Right atrium auricular region (tissue), 2 donors: ENCODE data around the gene CLEC6A. TPM values are rescaled to one million over a fixed set of nuclear protein-coding genes. Genes with fewer than 3 reads are reported as not detected.

ENCODE experiments used
- DNase-seq: peaks from one replicate; pipeline ENCODE4 v3.0.0-alpha.2; 2019; ENCODE audit warnings: low spot score
- H3K27ac ChIP-seq, 2 donors: fragments of 200-600 bp; sonication (generic); 1 replicate in 1 of 2; 2 replicates in 1 of 2; pipeline ENCODE4 v1.5.1; 2016 to 2019
- H3K27me3 ChIP-seq, 2 donors: fragments of 200-600 bp; sonication (generic); one replicate each; pipeline versions ENCODE4 v1.5.1 to v1.6.0; 2017 to 2019
- H3K36me3 ChIP-seq: fragments of 200-600 bp; sonication (generic); one replicate; pipeline ENCODE4 v1.5.1; 2016
- H3K4me1 ChIP-seq, 2 donors: fragments of 200-600 bp; sonication (generic); one replicate each; pipeline versions ENCODE4 v1.5.1 to v1.6.0; 2017 to 2019
- H3K4me3 ChIP-seq, 2 donors: fragments of 200-600 bp; sonication (generic); 1 replicate in 1 of 2; 2 replicates in 1 of 2; pipeline ENCODE4 v1.5.1; 2017 to 2019; ENCODE audit warnings: mild to moderate bottlenecking in 1 of 2, moderate library complexity in 1 of 2
- H3K9me3 ChIP-seq, 2 donors: fragments of 200-600 bp; sonication (generic); one replicate each; pipeline ENCODE4 v1.5.1; 2019
- total RNA-seq, 2 donors: library from RNA; depleted of rRNA; stranded (reverse); fragments of >200 nt; gene quantifications; one replicate each; pipeline ENCODE4 v1.1.0, GENCODE V29; 2016
- TF ChIP-seq, protein P1 (sequence below), 2 donors: fragments of 200-600 bp; sonication (generic); IDR thresholded peaks; one replicate each; pipeline ENCODE4 v1.5.1; 2019; ENCODE audit warnings: antibody characterized with exemption in 2 of 2

Gene CLEC6A
- total RNA-seq, 2 donors from 2014 or later = not detected

DNA sequence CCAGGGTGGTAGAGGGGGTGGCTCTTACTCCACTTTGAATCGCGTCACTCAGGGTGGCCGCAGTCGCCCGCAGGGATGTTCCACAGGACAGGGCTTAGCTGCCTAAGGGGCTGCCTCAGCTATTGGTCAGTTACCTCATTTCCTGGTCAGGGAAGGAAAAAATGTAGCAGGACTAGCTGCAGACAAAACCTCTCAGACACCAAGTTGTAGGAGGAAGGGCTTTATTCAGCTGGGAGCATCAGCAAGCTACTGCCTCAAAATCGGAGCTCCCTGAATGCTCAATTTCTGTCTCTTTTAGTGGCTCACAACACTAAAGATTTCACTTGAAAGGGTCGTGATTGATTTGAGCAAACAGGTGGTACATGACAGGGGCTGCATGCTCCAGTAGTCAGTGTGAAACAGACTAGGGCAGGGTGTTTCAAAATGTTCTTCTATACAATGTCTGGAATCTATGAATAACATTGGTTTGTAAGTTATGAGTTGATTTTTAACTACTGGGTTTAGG is 6.4 kb upstream of the CLEC6A start:
- no peaks in the 10 kb centered on the region for H3K9me3 ChIP-seq
- no peak overlapping the region for H3K27ac ChIP-seq
- H3K36me3 ChIP-seq = no peaks in the 10 kb centered on the region
- H3K27me3 ChIP-seq = no peaks in the 10 kb centered on the region
- no peaks in the 10 kb centered on the region for H3K4me1 ChIP-seq
- TF ChIP-seq, protein P1, sequence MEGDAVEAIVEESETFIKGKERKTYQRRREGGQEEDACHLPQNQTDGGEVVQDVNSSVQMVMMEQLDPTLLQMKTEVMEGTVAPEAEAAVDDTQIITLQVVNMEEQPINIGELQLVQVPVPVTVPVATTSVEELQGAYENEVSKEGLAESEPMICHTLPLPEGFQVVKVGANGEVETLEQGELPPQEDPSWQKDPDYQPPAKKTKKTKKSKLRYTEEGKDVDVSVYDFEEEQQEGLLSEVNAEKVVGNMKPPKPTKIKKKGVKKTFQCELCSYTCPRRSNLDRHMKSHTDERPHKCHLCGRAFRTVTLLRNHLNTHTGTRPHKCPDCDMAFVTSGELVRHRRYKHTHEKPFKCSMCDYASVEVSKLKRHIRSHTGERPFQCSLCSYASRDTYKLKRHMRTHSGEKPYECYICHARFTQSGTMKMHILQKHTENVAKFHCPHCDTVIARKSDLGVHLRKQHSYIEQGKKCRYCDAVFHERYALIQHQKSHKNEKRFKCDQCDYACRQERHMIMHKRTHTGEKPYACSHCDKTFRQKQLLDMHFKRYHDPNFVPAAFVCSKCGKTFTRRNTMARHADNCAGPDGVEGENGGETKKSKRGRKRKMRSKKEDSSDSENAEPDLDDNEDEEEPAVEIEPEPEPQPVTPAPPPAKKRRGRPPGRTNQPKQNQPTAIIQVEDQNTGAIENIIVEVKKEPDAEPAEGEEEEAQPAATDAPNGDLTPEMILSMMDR (IDR thresholded peaks at IDR 0.05) = no peak
- H3K4me3 ChIP-seq = no peak overlapping the region
- no peak for DNase-seq

DNA sequence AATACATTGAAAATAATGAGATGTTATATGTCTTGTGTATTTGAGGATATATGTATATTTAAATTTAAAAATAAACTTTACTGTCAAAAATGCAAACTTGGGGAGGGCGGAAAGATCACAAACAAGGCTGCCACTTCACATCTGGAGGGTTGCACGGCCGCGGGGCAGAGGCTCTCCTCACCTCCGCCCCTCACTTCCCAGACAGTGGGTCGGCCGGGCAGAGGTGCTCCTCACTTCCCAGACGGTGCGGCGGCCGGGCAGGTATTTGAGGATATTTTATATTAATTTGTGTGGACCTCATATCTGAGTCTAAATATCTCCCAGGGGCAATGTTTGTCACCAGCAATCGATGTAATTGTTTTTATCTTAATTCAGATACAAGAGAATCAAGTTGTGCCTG is 3.7 kb upstream of the CLEC6A start:
- H3K27me3 ChIP-seq = no peaks in the 10 kb centered on the region
- H3K9me3 ChIP-seq = no peaks in the 10 kb centered on the region
- no peaks in the 10 kb centered on the region for H3K4me1 ChIP-seq
- no peaks in the 10 kb centered on the region for H3K36me3 ChIP-seq
- H3K4me3 ChIP-seq = no peak overlapping the region
- DNase-seq = no peak
- TF ChIP-seq, protein P1 (IDR thresholded peaks at IDR 0.05) = no peak
- H3K27ac ChIP-seq = no peak overlapping the region

- TF ChIP-seq, protein P1 (IDR thresholded peaks at IDR 0.05) = no peak
- H3K27ac ChIP-seq = no peak overlapping the region
- H3K9me3 ChIP-seq = no peaks in the 10 kb centered on the region
- H3K4me1 ChIP-seq = no peaks in the 10 kb centered on the region
- H3K36me3 ChIP-seq = no peaks in the 10 kb centered on the region
- no peaks in the 10 kb centered on the region for H3K27me3 ChIP-seq
- no peak overlapping the region for H3K4me3 ChIP-seq
- no peak for DNase-seq
These were observed 2.7 kb upstream of the CLEC6A start for GRCh38 chr12:8453021-8453513.

- Histone ChIP-seq H3K4me1 (no peaks in the 10 kb centered on the region), H3K36me3 (no peaks in the 10 kb centered on the region), H3K27me3 (no peaks in the 10 kb centered on the region), H3K9me3 (no peaks in the 10 kb centered on the region), H3K27ac (no peak overlapping the region), H3K4me3 (no peak overlapping the region)
- TF ChIP-seq, protein P1 (IDR thresholded peaks at IDR 0.05) = no peak
- DNase-seq = no peak
These were observed 2.0 kb upstream of the CLEC6A start for GRCh38 chr12:8453796-8454195.

DNA sequence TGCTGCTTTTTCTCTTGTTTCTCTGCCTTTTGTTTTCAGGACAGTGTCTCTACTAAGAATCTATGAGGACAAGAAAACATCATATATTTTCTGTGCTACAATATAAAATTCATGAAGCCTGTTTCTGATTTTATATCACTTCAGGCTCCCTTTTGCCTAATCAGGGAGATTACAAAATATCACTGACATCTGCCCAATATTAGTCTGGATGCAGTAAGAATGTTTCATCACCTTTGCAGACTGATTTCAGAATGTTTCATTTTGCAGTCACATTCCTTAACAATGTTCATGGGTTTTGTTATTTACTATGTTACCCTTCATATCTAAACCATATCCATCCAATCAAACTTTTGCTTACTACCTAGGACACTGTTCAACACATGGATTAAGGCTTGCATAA is 491 bp upstream of the CLEC6A start:
- Histone ChIP-seq H3K4me1 (no peaks in the 10 kb centered on the region), H3K4me3 (no peak overlapping the region), H3K9me3 (no peaks in the 10 kb centered on the region), H3K27me3 (no peaks in the 10 kb centered on the region), H3K27ac (no peak overlapping the region), H3K36me3 (no peaks in the 10 kb centered on the region)
- no peak for DNase-seq
- TF ChIP-seq, protein P1 (IDR thresholded peaks at IDR 0.05) = no peak

DNA sequence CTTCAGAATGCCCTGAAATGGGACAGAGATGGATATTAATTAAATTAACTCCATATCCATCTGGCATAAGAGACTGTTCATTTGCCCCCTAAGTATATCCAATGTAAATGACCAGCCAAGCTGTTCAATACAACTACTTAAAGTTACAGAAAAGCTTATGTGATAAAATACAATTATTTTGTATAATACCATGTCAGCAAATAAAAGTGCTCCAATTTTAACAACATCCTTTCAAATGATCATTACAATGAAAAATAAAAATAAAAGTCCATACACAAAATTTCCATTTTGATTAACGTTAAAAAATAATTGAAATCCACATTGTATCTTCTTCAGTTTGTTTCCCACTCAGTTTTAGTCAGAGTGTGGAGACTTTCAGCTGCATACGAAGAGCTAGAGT is 5.7 kb downstream of the CLEC6A start:
- Histone ChIP-seq H3K9me3 (no peaks in the 10 kb centered on the region), H3K4me1 (no peaks in the 10 kb centered on the region), H3K27me3 (no peaks in the 10 kb centered on the region), H3K4me3 (no peak overlapping the region), H3K36me3 (no peaks in the 10 kb centered on the region), H3K27ac (no peak overlapping the region)
- TF ChIP-seq, protein P1 (IDR thresholded peaks at IDR 0.05) = no peak
- DNase-seq = no peak
